ENCODE measurements around the gene SLMAP. TPM values are rescaled to one million over a fixed set of nuclear protein-coding genes. Genes with fewer than 3 reads are reported as not detected.

SLMAP gene
- total and polyA plus RNA-seq, 2 of the 13 experiments (the other 11 are each of a cell fraction or from before 2014, with no cell fraction given): 24.0 to 48.3 TPM

DNA sequence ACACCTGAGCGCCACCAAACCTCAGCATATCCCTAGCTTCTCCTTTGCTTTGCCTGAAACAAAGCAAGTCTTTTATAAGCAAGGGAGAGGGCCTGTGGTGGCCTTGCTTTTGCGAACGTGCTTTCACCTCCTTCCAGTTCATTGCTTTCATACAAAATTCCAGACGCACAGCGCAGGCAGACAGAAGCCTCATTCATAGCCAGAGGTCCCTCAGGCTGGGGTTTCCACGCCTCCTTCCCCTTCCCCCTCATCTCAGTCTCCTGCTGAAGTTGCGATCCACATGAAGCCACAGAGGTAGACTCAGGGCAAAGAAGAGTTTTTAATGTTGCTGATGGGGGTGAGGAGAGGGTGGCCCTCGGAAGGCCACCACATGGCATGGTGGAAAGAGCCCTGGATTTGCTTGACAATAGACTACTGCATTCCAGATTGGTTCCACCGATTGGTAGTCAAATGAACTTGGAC is 192.7 kb downstream of the SLMAP start (continued):
- TF ChIP-seq, protein P1, sequence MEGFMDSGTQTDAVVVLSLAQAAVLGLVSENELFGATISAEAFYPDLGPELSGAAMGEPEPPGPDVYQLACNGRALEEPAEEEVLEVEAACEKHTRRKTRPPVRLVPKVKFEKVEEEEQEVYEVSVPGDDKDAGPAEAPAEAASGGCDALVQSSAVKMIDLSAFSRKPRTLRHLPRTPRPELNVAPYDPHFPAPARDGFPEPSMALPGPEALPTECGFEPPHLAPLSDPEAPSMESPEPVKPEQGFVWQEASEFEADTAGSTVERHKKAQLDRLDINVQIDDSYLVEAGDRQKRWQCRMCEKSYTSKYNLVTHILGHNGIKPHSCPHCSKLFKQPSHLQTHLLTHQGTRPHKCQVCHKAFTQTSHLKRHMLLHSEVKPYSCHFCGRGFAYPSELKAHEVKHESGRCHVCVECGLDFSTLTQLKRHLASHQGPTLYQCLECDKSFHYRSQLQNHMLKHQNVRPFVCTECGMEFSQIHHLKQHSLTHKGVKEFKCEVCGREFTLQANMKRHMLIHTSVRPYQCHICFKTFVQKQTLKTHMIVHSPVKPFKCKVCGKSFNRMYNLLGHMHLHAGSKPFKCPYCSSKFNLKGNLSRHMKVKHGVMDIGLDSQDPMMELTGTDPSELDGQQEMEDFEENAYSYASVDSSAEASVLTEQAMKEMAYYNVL (CRISPR knock-in tag; IDR thresholded peaks at IDR 0.05; ENCODE audit: borderline replicate concordance): peak; percentile 62; the same call in 1 of the 2 replicates
- TF ChIP-seq, protein P2, sequence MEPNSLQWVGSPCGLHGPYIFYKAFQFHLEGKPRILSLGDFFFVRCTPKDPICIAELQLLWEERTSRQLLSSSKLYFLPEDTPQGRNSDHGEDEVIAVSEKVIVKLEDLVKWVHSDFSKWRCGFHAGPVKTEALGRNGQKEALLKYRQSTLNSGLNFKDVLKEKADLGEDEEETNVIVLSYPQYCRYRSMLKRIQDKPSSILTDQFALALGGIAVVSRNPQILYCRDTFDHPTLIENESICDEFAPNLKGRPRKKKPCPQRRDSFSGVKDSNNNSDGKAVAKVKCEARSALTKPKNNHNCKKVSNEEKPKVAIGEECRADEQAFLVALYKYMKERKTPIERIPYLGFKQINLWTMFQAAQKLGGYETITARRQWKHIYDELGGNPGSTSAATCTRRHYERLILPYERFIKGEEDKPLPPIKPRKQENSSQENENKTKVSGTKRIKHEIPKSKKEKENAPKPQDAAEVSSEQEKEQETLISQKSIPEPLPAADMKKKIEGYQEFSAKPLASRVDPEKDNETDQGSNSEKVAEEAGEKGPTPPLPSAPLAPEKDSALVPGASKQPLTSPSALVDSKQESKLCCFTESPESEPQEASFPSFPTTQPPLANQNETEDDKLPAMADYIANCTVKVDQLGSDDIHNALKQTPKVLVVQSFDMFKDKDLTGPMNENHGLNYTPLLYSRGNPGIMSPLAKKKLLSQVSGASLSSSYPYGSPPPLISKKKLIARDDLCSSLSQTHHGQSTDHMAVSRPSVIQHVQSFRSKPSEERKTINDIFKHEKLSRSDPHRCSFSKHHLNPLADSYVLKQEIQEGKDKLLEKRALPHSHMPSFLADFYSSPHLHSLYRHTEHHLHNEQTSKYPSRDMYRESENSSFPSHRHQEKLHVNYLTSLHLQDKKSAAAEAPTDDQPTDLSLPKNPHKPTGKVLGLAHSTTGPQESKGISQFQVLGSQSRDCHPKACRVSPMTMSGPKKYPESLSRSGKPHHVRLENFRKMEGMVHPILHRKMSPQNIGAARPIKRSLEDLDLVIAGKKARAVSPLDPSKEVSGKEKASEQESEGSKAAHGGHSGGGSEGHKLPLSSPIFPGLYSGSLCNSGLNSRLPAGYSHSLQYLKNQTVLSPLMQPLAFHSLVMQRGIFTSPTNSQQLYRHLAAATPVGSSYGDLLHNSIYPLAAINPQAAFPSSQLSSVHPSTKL (CRISPR knock-in tag; IDR thresholded peaks at IDR 0.05): peak; percentile 69; the same call in 1 of the 2 replicates
- TF ChIP-seq, protein P3, sequence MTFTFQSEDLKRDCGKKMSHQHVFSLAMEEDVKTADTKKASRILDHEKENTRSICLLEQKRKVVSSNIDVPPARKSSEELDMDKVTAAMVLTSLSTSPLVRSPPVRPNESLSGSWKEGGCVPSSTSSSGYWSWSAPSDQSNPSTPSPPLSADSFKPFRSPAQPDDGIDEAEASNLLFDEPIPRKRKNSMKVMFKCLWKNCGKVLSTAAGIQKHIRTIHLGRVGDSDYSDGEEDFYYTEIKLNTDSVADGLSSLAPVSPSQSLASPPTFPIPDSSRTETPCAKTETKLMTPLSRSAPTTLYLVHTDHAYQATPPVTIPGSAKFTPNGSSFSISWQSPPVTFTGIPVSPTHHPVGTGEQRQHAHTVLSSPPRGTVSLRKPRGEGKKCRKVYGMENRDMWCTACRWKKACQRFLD (CRISPR knock-in tag; IDR thresholded peaks at IDR 0.05; ENCODE audit: borderline replicate concordance): no peak
- TF ChIP-seq CREB1 (IDR thresholded peaks at IDR 0.05): no peak
- peak; percentile 46; the same call in 1 of the 2 replicates for TF ChIP-seq CREB1 (CRISPR knock-in tag; IDR thresholded peaks at IDR 0.05)
- TF ChIP-seq ZBTB8A (CRISPR knock-in tag; IDR thresholded peaks at IDR 0.05; ENCODE audit: borderline replicate concordance, low read depth): no peak
- 0 out of 2 replicates have a peak, but pooled peaks have one; percentile 32 for TF ChIP-seq MEIS1 (CRISPR knock-in tag; IDR thresholded peaks at IDR 0.05; ENCODE audit: borderline replicate concordance)
- TF ChIP-seq, protein P4, sequence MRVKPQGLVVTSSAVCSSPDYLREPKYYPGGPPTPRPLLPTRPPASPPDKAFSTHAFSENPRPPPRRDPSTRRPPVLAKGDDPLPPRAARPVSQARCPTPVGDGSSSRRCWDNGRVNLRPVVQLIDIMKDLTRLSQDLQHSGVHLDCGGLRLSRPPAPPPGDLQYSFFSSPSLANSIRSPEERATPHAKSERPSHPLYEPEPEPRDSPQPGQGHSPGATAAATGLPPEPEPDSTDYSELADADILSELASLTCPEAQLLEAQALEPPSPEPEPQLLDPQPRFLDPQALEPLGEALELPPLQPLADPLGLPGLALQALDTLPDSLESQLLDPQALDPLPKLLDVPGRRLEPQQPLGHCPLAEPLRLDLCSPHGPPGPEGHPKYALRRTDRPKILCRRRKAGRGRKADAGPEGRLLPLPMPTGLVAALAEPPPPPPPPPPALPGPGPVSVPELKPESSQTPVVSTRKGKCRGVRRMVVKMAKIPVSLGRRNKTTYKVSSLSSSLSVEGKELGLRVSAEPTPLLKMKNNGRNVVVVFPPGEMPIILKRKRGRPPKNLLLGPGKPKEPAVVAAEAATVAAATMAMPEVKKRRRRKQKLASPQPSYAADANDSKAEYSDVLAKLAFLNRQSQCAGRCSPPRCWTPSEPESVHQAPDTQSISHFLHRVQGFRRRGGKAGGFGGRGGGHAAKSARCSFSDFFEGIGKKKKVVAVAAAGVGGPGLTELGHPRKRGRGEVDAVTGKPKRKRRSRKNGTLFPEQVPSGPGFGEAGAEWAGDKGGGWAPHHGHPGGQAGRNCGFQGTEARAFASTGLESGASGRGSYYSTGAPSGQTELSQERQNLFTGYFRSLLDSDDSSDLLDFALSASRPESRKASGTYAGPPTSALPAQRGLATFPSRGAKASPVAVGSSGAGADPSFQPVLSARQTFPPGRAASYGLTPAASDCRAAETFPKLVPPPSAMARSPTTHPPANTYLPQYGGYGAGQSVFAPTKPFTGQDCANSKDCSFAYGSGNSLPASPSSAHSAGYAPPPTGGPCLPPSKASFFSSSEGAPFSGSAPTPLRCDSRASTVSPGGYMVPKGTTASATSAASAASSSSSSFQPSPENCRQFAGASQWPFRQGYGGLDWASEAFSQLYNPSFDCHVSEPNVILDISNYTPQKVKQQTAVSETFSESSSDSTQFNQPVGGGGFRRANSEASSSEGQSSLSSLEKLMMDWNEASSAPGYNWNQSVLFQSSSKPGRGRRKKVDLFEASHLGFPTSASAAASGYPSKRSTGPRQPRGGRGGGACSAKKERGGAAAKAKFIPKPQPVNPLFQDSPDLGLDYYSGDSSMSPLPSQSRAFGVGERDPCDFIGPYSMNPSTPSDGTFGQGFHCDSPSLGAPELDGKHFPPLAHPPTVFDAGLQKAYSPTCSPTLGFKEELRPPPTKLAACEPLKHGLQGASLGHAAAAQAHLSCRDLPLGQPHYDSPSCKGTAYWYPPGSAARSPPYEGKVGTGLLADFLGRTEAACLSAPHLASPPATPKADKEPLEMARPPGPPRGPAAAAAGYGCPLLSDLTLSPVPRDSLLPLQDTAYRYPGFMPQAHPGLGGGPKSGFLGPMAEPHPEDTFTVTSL (CRISPR knock-in tag; IDR thresholded peaks at IDR 0.05; ENCODE audit: borderline replicate concordance): no peak
- peak; percentile 79 for TF ChIP-seq GATAD2A (CRISPR knock-in tag; IDR thresholded peaks at IDR 0.05)
- peak; percentile 70; the same call in 1 of the 2 replicates for TF ChIP-seq NCOR1 (IDR thresholded peaks at IDR 0.05; ENCODE audit: borderline replicate concordance, low read length)
- TF ChIP-seq ZNF878 (CRISPR knock-in tag; IDR thresholded peaks at IDR 0.05): no peak
- no peak for TF ChIP-seq ZZZ3 (CRISPR knock-in tag; IDR thresholded peaks at IDR 0.05; ENCODE audit: borderline replicate concordance)
- peak; percentile 38; the same call in 1 of the 2 replicates for TF ChIP-seq FOXO1 (CRISPR knock-in tag; IDR thresholded peaks at IDR 0.05)
- TF ChIP-seq ELF1 (CRISPR knock-in tag; IDR thresholded peaks at IDR 0.05): 0 out of 2 replicates have a peak, but pooled peaks have one; percentile 9
